Measurements from ENCODE around the gene ANKRD50. TPM values are rescaled to one million over a fixed set of nuclear protein-coding genes. Genes with fewer than 3 reads are reported as not detected.

ANKRD50 gene
- total RNA-seq, 1 experiment from 2014 or later = 17.2 TPM

DNA sequence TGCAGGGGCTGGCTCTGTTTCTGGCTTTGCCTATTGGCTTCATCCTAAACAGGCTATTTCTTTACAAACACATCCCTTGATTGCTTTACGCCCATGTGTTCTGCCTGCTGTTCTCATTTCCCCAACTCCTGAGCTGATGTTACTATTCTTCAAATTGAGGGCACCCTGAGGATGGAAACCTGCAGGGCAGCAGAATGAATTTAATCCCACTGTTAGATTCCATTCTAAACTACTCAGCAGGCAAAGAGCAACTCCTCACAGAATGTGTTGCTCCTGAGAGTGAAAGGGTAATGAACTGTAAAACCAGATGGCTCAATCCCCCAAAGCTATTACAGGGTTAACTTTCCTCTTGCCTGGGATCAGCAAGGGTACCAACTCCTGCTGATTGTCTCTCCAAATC is 75.7 kb downstream of the ANKRD50 start:
- BruUV-seq (replicated peaks) = no TSS peak
- Histone ChIP-seq H3K27ac (no peak overlapping the region), H2AFZ (no peak overlapping the region), H3K4me1 (replicated peaks; ENCODE audit: insufficient read depth) (peaks cover 27% of the 10 kb centered on the region), H3F3A (ENCODE audit: insufficient read depth, low read depth) (peaks cover 13% of the 10 kb centered on the region; the same call in 1 of the 2 replicates), H3K27me3 (ENCODE audit: insufficient read depth, low read depth) (no peaks in the 10 kb centered on the region), H3K36me3 (ENCODE audit: low read depth) (no peaks in the 10 kb centered on the region; the same call in 1 of the 2 replicates), H3K9me2 (ENCODE audit: insufficient read depth) (no peaks in the 10 kb centered on the region), H3K9me3 (ENCODE audit: insufficient read depth, low read depth) (peaks cover 18% of the 10 kb centered on the region; the same call in 1 of the 2 replicates), H3K4me3 (no peak overlapping the region), H3K4me2 (no peak overlapping the region), H4K20me1 (ENCODE audit: insufficient read depth) (no peaks in the 10 kb centered on the region), H3K79me2 (ENCODE audit: low read depth) (no peaks in the 10 kb centered on the region)
- no peak for DNase-seq
- no peak for TF ChIP-seq EZH2 (IDR thresholded peaks at IDR 0.05; ENCODE audit: low read depth)
- TF ChIP-seq, protein P1, sequence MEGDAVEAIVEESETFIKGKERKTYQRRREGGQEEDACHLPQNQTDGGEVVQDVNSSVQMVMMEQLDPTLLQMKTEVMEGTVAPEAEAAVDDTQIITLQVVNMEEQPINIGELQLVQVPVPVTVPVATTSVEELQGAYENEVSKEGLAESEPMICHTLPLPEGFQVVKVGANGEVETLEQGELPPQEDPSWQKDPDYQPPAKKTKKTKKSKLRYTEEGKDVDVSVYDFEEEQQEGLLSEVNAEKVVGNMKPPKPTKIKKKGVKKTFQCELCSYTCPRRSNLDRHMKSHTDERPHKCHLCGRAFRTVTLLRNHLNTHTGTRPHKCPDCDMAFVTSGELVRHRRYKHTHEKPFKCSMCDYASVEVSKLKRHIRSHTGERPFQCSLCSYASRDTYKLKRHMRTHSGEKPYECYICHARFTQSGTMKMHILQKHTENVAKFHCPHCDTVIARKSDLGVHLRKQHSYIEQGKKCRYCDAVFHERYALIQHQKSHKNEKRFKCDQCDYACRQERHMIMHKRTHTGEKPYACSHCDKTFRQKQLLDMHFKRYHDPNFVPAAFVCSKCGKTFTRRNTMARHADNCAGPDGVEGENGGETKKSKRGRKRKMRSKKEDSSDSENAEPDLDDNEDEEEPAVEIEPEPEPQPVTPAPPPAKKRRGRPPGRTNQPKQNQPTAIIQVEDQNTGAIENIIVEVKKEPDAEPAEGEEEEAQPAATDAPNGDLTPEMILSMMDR (conservative IDR thresholded peaks at IDR 0.05) = no peak
- intact Hi-C loops (cut with micrococcal nuclease; ENCODE audit: unreplicated experiment) = no loop called here
- ChIA-PET POLR2A (ENCODE audit: unreplicated experiment) (no interaction called here), CTCF (no interaction called here)

DNA sequence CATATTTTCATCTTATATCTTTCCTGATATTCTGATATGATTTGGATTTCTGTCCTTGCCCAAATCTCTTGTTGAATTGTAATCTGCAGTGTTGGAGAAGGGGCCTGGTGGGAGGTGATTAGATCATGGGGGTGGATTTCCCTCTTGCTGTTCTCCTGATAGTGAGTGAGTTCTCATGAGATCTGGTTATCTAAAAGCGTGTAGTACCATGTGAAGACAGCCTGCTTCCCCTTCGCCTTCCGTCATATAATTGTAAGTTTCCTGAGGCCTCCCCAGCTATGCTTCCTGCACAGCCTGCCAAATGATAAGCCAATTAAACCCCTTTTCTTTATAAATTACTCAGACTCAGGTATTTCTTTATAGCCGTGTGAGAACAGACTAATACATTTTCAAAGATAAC is 77.2 kb downstream of the ANKRD50 start:
- intact Hi-C loops (cut with micrococcal nuclease; ENCODE audit: unreplicated experiment) = no loop called here
- H3K36me3 ChIP-seq (ENCODE audit: low read depth) = no peaks in the 10 kb centered on the region
- DNase-seq = no peak
- no peaks in the 10 kb centered on the region for H4K20me1 ChIP-seq (ENCODE audit: insufficient read depth)
- H3K79me2 ChIP-seq (ENCODE audit: low read depth) = no peaks in the 10 kb centered on the region
- CTCF ChIA-PET = no interaction called here
- no peak overlapping the region for H2AFZ ChIP-seq
- no peak overlapping the region for H3K4me2 ChIP-seq
- H3K27me3 ChIP-seq (ENCODE audit: insufficient read depth, low read depth) = no peaks in the 10 kb centered on the region
- POLR2A ChIA-PET (ENCODE audit: unreplicated experiment) = no interaction called here
- H3K4me1 ChIP-seq (replicated peaks; ENCODE audit: insufficient read depth) = peaks cover 34% of the 10 kb centered on the region
- no peaks in the 10 kb centered on the region for H3K9me2 ChIP-seq (ENCODE audit: insufficient read depth)
- H3K4me3 ChIP-seq = no peak overlapping the region
- no peak for TF ChIP-seq EZH2 (IDR thresholded peaks at IDR 0.05; ENCODE audit: low read depth)
- TF ChIP-seq, protein P1 (conservative IDR thresholded peaks at IDR 0.05) = no peak
- peaks cover 16% of the 10 kb centered on the region; the same call in 1 of the 2 replicates for H3F3A ChIP-seq (ENCODE audit: insufficient read depth, low read depth)
- H3K9me3 ChIP-seq (ENCODE audit: insufficient read depth, low read depth) = peaks cover 14% of the 10 kb centered on the region; the same call in 1 of the 2 replicates
- no TSS peak for BruUV-seq (replicated peaks)
- no peak overlapping the region for H3K27ac ChIP-seq

DNA sequence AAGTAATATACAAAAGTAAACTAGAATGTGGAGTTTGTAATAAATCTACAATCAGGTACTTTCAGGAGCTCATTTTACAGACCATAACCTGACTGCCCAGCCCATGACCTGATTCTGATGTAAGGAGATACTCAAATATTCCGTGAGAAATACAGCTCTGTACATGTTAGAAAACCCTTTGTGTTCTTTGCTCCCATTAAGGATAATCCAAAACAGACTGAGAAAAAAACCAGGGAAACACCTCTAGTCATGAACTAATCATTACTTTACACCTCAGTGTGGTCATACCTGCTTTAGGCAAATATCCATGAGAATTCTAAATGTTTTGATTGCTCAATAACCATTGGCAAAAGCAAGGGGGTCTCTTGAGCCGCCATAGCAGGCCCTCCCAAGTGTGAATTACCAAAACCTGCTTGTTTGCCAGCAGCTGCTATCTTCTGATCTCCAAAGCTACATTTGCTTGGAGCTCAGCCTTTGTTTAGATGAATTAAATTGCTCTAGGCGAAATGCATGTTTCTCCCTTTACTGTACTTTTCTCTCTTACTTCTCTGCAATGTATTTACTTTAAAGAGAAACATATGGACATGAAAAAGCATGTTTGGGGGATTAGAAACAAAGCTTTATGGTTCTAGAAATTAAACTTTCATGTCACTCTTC is 79.1 kb downstream of the ANKRD50 start:
- H2AFZ ChIP-seq = no peak overlapping the region
- no peaks in the 10 kb centered on the region for H3K27me3 ChIP-seq (ENCODE audit: insufficient read depth, low read depth)
- H3K4me2 ChIP-seq = no peak overlapping the region
- peak in 1 of 2 experiments; percentile 14 for DNase-seq
- TF ChIP-seq, protein P1 (conservative IDR thresholded peaks at IDR 0.05) = no peak
- no peak for TF ChIP-seq EZH2 (IDR thresholded peaks at IDR 0.05; ENCODE audit: low read depth)
- H3K27ac ChIP-seq = 0 out of 2 replicates have a peak overlapping the region, but pooled peaks have one; percentile 4
- H3K79me2 ChIP-seq (ENCODE audit: low read depth) = no peaks in the 10 kb centered on the region
- H4K20me1 ChIP-seq (ENCODE audit: insufficient read depth) = no peaks in the 10 kb centered on the region
- no TSS peak for BruUV-seq (replicated peaks)
- H3K36me3 ChIP-seq (ENCODE audit: low read depth) = no peaks in the 10 kb centered on the region
- intact Hi-C loops (cut with micrococcal nuclease; ENCODE audit: unreplicated experiment) = loop anchor here (5.0 kb wide), 1 partner anchor 196 kb away; no protein-coding TSS in a partner anchor
- POLR2A ChIA-PET (ENCODE audit: unreplicated experiment) = interaction anchor here (0.6 kb wide), 1 partner anchor 220 kb away, joined by 4 read pairs; no protein-coding TSS in a partner anchor
- H3K4me1 ChIP-seq (replicated peaks; ENCODE audit: insufficient read depth) = peaks cover 26% of the 10 kb centered on the region
- peaks cover 10% of the 10 kb centered on the region; the same call in 1 of the 2 replicates for H3K9me3 ChIP-seq (ENCODE audit: insufficient read depth, low read depth)
- no peak overlapping the region for H3K4me3 ChIP-seq
- no peaks in the 10 kb centered on the region for H3K9me2 ChIP-seq (ENCODE audit: insufficient read depth)
- H3F3A ChIP-seq (ENCODE audit: insufficient read depth, low read depth) = 0 out of 2 replicates have a peak, but pooled peaks cover 5% of the 10 kb centered on the region
- CTCF ChIA-PET = no interaction called here

Data from PC-9 (cell line).